ENCODE results near the gene IL17REL. TPM values are rescaled to one million over a fixed set of nuclear protein-coding genes. Genes with fewer than 3 reads are reported as not detected.
A peak's percentile ranks its signal among the peaks of the same experiment; 100 is the strongest.

IL17REL gene
- total RNA-seq, 6 donors from 2014 or later = 0.06 TPM; not detected in 5

GRCh38 chr22:50007057-50007511 is 5.5 kb downstream of the IL17REL start:
- Histone ChIP-seq H3K27me3 (peaks cover 3 to 22% (median 13%) of the 10 kb centered on the region in 4 donors), H3K9me3 (no peaks in the 10 kb centered on the region), H3K4me1 (peaks cover 9 to 20% (median 11%) of the 10 kb centered on the region in 4 donors), H3K27ac (no peak overlapping the region), H3K4me3 (no peak overlapping the region), H3K36me3 (no peaks in the 10 kb centered on the region)
- no peak for ATAC-seq (ENCODE audit: low FRiP score in 2 of 2)
- no peak for DNase-seq
- WGBS, 2 donors = 92 to 97% methylated on average over 3 of the region's 3 CpGs
- TF ChIP-seq, protein P1, sequence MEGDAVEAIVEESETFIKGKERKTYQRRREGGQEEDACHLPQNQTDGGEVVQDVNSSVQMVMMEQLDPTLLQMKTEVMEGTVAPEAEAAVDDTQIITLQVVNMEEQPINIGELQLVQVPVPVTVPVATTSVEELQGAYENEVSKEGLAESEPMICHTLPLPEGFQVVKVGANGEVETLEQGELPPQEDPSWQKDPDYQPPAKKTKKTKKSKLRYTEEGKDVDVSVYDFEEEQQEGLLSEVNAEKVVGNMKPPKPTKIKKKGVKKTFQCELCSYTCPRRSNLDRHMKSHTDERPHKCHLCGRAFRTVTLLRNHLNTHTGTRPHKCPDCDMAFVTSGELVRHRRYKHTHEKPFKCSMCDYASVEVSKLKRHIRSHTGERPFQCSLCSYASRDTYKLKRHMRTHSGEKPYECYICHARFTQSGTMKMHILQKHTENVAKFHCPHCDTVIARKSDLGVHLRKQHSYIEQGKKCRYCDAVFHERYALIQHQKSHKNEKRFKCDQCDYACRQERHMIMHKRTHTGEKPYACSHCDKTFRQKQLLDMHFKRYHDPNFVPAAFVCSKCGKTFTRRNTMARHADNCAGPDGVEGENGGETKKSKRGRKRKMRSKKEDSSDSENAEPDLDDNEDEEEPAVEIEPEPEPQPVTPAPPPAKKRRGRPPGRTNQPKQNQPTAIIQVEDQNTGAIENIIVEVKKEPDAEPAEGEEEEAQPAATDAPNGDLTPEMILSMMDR (IDR thresholded peaks at IDR 0.05) = no peak
- TF ChIP-seq EP300 (IDR thresholded peaks at IDR 0.05) (no peak), POLR2AphosphoS5 (IDR thresholded peaks at IDR 0.05) (no peak), POLR2A (IDR thresholded peaks at IDR 0.05) (no peak)

DNA sequence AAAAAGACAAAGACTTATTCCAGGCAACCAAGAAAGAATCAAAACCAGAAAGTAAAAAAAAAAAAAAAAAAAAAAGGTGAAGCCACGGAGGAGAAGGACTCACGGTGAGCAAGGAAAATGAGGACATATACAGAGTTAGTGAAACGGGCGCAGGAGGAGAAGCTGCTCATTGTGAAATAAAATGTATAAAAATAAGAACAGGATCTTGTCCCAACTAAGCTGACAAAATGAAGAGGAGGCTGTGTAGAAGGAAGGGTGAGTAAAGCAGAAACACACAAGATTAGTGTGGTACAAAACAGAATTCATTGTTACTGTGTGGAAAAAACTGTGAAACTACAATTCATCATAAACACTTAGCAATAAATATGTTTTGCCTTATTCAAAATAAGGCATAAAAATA is 7.6 kb downstream of the IL17REL start:
- TF ChIP-seq EP300 (IDR thresholded peaks at IDR 0.05) = no peak
- TF ChIP-seq, protein P1 (IDR thresholded peaks at IDR 0.05) = no peak
- TF ChIP-seq POLR2A (IDR thresholded peaks at IDR 0.05) = no peak
- no peak for TF ChIP-seq POLR2AphosphoS5 (IDR thresholded peaks at IDR 0.05)
- no peak for ATAC-seq (ENCODE audit: low FRiP score in 2 of 2)
- 54 to 73% methylated on average over 4 of the region's 4 CpGs for WGBS, 2 donors
- H3K9me3 ChIP-seq = no peaks in the 10 kb centered on the region
- peaks cover 0 to 4% (median under 1%) of the 10 kb centered on the region in 4 donors for H3K4me1 ChIP-seq
- H3K27me3 ChIP-seq = peaks cover 0 to 6% (median 2%) of the 10 kb centered on the region in 4 donors
- DNase-seq = no peak
- H3K27ac ChIP-seq = no peak overlapping the region
- no peaks in the 10 kb centered on the region for H3K36me3 ChIP-seq
- H3K4me3 ChIP-seq = no peak overlapping the region

- Histone ChIP-seq H3K4me3 (no peak overlapping the region), H3K27ac (no peak overlapping the region), H3K4me1 (peaks cover 2 to 15% (median 4%) of the 10 kb centered on the region in 4 donors), H3K27me3 (peaks cover 0 to 10% (median 1%) of the 10 kb centered on the region in 4 donors), H3K9me3 (no peaks in the 10 kb centered on the region), H3K36me3 (no peaks in the 10 kb centered on the region)
- TF ChIP-seq, protein P1 (IDR thresholded peaks at IDR 0.05) = no peak
- 69 to 72% methylated on average over 7 of the region's 7 CpGs for WGBS, 2 donors
- ATAC-seq (ENCODE audit: low FRiP score in 2 of 2) (no peak), DNase-seq (no peak)
These were observed 9.8 kb downstream of the IL17REL start for GRCh38 chr22:50002791-50003190.

GRCh38 chr22:50001388-50002231 is 11.0 kb downstream of the IL17REL start:
- Histone ChIP-seq H3K27me3 (peaks cover 0 to 10% (median 1%) of the 10 kb centered on the region in 4 donors), H3K4me3 (no peak overlapping the region), H3K9me3 (no peaks in the 10 kb centered on the region), H3K4me1 (peaks cover 2 to 15% (median 4%) of the 10 kb centered on the region in 4 donors), H3K27ac (no peak overlapping the region), H3K36me3 (no peaks in the 10 kb centered on the region)
- ATAC-seq (ENCODE audit: low FRiP score in 2 of 2) (no peak), DNase-seq (peak in 1 of 2 donors; percentile 56)
- TF ChIP-seq POLR2AphosphoS5 (IDR thresholded peaks at IDR 0.05) (no peak), POLR2A (IDR thresholded peaks at IDR 0.05) (no peak), EP300 (IDR thresholded peaks at IDR 0.05) (no peak)
- TF ChIP-seq, protein P1 (IDR thresholded peaks at IDR 0.05) = no peak
- 86% methylated on average over 6 to 16 of the region's 16 CpGs for WGBS, 2 donors
